ENCODE results near the gene PERCC1.

PERCC1 gene

DNA sequence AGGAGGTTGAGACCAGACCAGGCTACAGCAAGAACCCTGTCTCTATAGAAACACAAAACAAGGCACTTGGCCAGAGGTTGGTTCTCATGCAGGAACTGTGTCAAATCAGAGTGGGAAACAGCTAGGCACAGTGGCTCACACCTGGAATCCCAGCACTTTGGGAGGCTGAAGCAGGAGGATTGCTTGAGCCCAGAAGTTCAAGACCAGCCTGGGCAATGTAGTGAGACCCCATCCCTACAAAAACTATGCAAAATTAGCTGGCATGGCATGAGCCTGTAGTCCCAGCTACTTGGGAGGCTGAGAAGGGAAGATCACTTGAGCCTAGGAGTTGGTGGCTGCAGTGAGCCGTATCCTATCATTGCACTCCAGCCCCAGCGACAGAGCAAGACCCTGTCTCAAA is 18.0 kb upstream of the PERCC1 start:
- DNase-seq (ENCODE audit: low spot score), result no peak

DNA sequence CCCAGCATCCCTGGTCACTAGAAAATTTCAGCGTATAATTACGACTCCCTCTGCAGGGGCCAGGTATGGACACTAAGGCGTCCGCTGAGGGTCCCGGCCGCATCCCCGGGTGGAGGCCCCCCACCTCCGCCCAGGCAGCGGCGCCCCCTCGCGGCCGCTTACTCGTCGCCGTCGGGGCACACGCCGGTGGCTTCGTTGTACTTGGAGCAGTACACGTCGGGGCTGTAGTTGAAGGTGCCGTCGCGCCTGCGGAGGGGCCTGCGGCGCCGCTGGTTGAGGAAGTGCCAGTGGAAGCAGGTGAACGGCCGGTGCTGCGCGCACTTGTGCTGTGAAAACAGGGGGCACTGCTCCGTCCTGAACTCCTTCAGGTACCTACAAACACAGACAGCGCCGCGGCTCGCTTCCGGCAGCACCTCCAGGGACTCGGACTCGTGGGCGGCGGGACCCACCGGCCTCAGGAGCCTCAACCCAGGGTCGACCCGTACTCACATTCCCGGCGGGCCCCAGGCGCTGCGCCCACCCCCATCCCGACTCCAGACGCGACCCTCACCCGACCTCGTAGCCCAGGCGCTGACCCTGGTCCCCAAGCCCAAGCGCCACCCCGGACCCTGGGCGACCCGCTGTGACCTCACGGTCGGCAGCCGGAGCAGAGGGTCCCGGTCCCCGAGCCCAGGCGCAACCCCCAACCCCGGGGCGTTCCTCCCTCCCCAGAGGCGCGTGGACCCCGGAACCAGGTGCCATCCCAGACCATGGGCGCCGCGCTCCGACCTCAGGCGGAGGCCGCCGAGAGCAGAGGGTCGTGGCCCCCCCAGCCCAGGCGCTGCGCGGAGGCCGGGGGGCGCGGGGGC is 17.0 kb upstream of the PERCC1 start:
- peak; percentile 80 for DNase-seq (ENCODE audit: low spot score)

- DNase-seq (ENCODE audit: low spot score), result peak; percentile 92
These were observed 16.2 kb upstream of the PERCC1 start, which contains the start of gene UNKL for GRCh38 chr16:1414532-1415260. UNKL (minus strand) TSS chr16:1414704; CDS start chr16:1414691, 13 bp downstream.

DNA sequence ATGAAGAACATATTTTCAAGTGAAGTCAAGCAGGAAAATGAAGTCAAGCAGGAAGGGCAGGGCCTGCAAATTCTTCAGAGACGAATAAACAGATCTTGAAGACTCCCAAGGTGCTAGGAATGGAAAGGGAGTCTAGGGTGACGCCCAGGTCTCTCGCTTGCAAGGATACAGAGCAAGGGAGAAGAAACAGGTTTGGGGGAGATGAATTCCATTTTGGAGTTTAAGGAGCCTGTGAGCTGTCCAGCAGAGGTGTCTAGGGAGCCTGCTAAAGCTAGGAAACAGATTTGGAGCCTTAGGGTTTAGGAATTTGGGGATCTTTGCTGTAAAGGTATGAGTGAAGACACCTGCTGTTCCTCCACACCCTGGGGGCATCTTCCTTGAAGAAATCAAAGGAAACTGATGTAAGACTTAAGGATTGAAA is 14.3 kb upstream of the PERCC1 start:
- no peak for DNase-seq (ENCODE audit: low spot score)

DNA sequence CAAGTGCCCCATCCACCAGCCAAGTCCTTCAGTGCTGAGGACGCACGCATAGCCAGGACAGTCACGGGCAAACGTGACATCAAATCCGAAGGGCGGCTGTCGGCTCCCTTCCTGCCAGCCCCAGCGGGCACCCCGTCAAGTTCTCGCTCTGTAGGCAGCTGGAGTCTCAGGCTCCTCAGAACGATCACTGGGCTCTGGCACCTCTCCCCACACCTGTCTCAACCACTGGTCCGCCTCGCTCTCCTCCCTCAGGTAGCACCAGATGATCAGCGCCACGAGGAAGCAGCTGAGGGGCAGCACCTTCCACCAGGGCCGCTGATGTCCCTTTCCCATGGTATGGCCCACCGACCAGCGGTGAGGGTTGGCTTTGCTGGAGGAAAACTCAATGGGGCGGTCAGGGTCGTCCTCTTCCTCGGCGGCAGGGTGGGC is 10.8 kb upstream of the PERCC1 start:
- DNase-seq (ENCODE audit: low spot score), result no peak

DNA sequence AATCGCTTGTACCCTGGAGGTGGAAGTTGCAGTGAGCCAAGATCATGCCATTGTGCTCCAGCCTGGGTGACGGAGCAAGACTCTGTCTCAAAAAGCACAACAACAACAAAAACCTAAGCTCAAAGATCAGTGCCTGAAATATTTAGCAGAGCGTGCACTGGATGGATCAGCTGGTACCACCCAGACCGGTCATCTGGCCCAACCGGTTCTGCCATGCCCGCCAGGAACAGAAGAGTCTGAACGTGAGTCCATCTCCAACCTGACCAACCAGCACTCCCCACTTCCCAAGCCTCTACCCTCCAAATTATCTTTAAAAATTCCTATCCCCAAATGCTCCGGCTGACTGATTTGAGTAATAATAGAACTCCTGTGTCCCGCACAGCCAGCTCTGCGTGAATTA is 8.8 kb upstream of the PERCC1 start:
- no peak for DNase-seq (ENCODE audit: low spot score)

GRCh38 chr16:1424028-1424427 is 6.8 kb upstream of the PERCC1 start:
- no peak for DNase-seq (ENCODE audit: low spot score)

DNA sequence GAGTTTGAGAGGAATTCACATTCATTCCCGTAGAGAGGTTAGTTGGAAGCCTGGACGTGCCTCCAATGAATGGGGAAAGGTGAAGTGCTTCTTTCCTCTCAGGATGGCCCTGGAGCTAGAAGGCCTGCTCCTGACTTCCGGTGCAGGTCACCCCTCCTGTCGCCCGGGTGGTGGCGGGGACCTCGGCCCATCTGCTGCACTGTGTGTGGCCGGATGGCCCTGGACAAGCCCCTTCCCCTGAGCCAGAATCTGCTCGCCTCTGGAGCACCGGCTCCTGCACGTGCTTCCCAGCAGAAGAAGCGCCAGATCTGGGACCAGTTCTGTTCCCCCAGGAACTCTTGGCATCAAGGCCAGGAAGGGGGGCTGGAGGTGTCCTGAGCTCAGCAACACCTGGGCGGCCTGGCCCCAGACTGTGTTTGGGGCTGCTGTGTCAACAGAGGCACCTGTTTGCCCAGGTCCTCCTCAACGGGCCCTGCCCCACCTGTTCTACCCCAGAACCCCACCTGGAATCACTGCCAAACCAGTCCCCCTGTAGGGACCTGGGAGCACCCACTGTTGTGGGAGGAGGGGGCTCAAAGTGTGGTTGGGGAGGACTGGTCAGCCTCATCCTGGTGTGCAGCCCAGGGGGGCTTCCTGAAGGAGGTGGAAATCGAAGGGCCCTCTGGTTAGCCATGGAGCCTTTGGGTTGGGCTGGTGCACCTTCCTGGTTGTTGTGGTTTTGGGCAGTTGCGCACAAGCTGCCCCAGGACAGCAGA is 5.1 kb upstream of the PERCC1 start:
- no peak for DNase-seq (ENCODE audit: low spot score)

GRCh38 chr16:1426734-1427471 is 4.0 kb upstream of the PERCC1 start:
- no peak for DNase-seq (ENCODE audit: low spot score)

- no peak for DNase-seq (ENCODE audit: low spot score)
These were observed 3.1 kb upstream of the PERCC1 start for GRCh38 chr16:1427473-1428461.

DNA sequence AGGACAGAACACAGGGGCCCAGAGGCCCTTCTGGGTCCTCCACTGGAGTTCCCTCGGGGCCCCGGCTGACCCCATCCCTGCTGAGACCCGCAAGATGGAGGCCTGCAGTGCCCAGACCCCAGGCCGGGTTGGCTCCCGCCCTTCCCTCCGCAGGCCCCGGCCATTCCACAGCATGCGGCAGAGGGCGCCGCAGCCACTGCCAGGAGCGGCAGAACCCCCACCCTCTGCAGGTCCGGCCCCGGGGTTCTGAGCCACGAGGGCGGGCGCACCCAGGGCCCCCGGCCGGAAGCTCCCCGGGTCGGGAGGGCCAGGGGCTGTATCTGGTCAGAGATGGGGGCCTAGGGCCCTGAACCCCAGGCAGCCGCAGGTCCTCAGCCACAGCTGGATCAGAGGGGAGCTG is 2.4 kb upstream of the PERCC1 start:
- peak; percentile 74 for DNase-seq (ENCODE audit: low spot score)

DNA sequence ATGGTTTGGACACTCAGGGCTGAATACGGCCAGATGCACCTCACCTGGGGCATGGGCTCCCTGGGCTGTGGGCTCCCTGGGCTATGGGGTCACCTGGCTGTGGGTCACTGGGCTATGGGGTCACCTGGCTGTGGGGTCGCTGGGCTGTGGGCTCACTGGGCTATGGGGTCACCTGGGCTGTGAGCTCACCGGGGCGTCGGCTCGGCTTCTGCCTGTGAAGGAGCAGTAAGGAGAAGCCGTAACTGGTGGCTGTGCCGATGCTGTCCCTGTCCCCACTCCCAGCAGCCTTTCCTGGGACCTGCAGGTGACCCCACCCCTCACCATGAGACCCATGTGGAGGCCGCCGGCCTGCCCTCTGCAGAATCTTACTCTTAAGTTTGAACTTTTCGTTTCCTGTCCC is 1.9 kb upstream of the PERCC1 start:
- no peak for DNase-seq (ENCODE audit: low spot score)

GRCh38 chr16:1429631-1430030 is 1.2 kb upstream of the PERCC1 start:
- DNase-seq (ENCODE audit: low spot score), result no peak

DNA sequence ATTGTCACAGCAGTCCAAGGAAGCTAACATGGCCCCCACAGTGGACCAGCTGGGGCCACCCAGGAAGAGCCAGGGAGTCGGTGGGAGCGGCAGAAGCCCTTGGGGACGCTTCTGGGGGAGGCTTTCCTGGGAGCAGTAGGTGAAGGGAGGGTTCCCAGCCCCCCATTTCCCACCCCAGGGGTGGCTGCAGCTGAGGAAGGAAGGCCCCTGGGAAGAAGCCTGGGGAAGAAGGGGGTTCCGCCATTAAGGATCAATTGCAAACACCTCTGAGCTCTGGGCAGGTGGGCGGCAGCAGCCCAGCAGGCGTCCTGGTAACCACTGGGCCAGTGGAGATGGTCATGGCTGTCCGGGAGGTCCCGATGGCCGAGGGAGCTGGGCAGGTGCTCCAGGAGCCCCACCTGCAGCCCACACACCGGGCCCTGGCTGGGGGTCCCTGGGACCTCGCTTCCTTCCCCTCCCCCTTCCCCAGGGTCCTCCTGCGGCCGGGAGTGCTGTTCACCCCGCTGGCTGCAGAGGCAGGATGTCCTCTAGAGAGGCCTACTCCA is 592 bp upstream of the PERCC1 start:
- DNase-seq (ENCODE audit: low spot score), result no peak

GRCh38 chr16:1431497-1432270 is 806 bp downstream of the PERCC1 start:
- DNase-seq (ENCODE audit: low spot score), result no peak

- no peak for DNase-seq (ENCODE audit: low spot score)
These were observed 1.7 kb downstream of the PERCC1 start for GRCh38 chr16:1432388-1433262.

DNA sequence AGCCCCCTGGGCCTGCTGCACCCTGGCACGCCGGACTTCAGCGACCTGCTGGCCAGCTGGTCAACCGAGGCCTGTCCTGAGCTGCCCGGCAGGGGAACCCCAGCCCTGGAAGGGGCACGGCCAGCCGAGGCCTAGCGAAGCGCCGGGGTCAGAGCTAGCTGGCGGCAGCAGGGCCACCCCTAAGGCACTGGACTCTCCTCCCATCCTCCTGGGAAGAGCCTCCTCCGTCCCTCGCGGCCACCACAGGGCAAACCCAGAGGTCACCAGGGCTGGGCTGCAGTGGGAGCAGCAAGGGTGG is 2.3 kb downstream of the PERCC1 start:
- DNase-seq (ENCODE audit: low spot score), result no peak

DNA sequence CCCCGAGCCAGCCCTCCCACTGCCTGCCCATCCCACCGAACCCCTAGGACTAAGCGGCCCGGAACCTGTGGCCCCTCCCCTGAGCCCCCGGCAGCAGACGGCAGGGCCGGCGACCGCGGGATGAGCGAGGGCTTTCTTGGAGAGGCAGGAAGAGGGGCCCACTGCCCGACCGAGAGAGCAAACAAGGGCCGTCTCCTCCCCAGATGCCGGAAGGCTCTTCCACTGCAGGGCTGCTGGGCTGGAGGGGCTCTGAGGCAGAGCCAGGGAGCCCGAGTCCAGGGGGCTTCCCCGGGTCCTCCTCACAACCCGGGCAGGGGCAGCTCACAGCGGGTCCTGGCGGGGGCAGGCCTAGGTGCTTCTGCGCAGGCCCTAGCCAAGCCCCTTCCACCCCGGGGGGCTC is 2.9 kb downstream of the PERCC1 start:
- DNase-seq (ENCODE audit: low spot score), result no peak

All from ecto neural progenitor cell (in vitro differentiated cells).